ENCODE data around the gene TLR3. TPM values are rescaled to one million over a fixed set of nuclear protein-coding genes. Genes with fewer than 3 reads are reported as not detected.
A peak's percentile ranks its signal among the peaks of the same experiment; 100 is the strongest.
"Not testable (repeated sequence)": the region's sequence is repeated elsewhere in the genome, so short reads cannot be mapped to it uniquely, and the experiment has no call there.

The TLR3 gene
- polyA plus RNA-seq (2013, experiment 1 of 2; ENCODE audit: insufficient read length), result 1.6 TPM
- polyA plus RNA-seq (2013, experiment 2 of 2; ENCODE audit: insufficient read length), result 1.7 TPM

DNA sequence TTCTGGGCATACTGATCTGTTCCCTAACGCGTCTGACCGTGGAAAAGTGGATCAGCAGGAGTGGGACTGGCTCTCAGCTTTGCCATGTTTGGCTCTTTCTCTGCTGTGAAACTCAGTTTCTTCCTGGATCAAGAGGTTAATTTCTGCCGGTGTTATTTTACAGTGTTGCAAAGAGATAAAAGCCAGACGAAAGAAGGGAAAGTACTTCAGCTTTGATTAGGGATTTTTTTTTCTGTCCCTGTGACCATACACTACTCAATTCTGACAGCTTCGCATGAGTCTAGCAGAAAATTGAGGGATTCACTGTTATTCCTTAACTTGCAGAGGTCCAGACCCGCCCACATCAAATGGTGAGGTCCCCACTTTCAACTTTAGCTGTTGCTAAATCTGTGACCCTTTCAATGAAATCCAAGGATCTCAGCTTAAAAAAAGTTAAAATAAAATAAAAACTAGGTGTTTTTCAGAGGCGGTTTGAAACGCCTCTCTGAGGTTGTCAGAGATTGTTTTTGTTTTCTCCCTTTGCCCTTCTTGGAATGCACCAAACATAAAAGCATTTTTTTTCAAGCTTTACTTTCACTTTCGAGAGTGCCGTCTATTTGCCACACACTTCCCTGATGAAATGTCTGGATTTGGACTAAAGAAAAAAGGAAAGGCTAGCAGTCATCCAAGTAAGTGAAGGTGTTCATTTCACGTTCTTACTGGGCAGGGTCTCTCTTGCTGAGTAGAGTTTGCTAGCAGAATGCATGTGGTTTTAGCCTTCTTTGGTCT, at the start of gene TLR3:
Gene TLR3 (plus strand): TSS at position 576 of the 768 bp plus-strand sequence. CDS start 7,464 bp downstream, outside the sequence.
- DNase-seq, result peak; percentile 36

DNA sequence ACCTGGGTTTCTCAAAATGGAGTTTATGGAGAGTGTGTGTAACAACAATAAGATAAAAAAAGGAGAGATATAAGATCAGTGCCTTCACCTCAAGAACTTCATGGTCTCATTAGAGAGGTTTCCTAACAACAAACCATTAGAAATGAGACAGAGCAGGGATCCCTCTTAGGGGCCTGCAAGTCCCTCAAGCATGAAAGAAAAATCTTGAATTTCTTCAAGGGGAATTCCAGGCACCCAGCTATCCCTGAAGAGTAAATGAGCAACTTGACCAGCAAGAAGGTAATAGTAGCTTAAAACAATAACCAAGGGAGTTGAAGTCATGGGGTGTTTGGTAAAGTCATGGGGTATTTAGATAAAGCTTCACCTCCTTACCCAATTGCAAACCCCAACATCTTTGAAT, 49.7 kb upstream of the TLR3 start:
- DNase-seq, result no peak

DNA sequence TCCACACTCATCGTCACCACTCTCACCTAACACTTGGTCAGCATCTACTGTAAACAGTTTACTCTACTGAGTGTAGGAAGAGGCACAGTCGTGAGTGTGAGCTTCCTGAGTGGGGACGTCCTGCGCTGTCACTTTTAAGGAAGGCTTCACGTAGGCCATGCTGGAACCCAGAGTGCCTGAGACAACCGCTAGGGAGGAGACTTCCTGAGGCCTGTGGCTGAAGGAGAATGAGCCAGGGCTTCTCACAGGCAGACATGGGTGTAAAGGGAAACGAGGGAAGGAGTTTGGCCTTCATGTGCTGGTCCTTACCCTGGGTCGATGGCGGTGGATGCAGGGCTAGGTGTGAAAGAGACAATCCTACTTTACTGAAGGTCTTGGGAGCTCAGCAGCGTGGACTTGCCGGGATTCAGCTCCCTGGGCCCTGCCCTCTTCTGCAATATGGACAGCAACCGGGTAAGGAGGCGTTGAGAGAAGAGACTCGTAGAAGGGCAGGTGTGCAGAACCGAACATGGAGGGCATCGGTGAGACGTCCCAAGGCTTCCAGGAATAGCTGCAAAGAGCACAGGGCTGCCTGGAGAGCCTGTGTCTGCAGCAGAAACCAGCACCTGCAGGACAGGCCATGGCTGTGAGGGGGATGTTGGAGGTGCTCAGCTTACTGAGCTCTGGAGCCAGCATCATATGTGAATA, 48.7 kb upstream of the TLR3 start:
- no peak for DNase-seq

DNA sequence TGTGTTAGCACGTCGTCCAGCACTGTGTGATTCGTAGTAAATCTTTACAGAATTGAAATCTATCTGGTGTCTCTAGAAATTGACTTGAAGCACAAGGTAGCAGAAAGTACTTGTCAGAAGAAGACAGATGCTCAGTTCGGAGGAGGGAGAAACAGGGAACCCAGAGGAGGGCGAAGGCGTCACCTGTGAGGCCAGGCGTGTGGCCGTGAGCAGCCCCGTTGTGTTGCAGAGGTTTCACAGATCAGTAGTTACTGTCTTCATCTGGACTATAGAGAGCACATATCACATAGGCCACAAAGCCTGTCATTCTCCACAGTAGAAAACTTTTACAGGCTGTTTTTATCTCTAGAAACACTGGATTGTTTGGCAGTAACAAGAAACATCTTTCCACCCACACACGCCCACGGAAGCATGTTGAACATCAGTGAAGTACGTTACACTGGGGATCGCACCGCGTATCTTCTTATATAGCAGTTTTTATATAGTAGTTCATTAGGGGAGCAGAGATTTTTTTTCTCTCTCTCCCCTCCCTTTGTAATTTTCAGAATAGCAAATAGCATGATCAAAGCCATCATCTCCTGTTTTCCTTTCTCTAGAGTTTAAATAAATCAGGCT, 48.1 kb upstream of the TLR3 start:
- no peak for DNase-seq

DNA sequence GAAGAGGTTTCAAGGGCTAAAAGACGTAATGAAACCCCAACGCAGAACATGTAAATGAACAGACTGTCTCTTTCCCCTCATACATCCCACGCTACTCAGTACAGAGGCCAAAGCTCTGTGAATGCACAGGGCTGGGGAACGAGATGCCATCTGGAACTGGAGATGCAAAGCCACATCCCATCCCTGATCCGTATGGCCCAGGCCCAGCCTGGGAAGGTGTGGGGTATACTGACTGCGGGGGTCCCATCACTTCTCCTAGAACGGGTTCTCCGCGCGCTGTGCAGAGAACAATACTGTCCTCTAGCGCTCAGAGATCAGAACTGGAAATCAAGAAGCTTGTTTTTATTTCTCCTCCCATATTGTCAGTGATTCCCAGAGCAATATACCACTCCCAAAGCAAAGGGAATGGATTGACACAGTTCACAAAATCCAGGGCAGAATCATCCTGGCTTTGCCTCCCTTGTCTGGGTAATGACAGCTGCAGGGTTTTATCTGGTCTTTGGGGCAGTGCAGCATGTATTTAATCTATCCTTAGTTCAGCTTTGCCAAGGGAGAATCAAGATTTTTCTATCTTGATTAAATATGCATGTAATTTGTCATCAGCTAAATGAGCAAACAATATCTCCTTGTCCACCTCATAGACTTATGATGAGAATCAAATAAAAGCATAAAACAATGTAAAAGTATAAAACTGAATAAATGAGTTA, 47.3 kb upstream of the TLR3 start:
- peak; percentile 58 for DNase-seq

DNA sequence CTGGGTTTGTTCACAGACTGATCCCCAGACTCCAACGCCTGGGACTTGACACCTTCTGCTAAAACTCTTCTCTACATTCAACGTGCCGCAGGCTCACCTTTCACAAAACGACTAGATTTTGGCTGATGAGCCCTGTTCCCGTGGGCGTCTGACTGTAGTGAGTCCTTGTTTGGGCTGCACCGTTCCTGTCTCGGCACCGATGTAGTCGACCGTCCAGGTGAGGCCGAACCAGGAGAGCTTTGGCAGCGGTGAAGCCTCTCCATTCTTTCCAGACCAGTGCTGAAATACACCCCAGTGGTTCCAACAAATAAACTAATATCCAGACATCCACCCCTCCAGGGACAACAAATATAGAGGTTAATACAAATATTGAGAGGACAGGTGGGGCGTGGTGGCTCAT, 45.0 kb upstream of the TLR3 start:
- no peak for DNase-seq

DNA sequence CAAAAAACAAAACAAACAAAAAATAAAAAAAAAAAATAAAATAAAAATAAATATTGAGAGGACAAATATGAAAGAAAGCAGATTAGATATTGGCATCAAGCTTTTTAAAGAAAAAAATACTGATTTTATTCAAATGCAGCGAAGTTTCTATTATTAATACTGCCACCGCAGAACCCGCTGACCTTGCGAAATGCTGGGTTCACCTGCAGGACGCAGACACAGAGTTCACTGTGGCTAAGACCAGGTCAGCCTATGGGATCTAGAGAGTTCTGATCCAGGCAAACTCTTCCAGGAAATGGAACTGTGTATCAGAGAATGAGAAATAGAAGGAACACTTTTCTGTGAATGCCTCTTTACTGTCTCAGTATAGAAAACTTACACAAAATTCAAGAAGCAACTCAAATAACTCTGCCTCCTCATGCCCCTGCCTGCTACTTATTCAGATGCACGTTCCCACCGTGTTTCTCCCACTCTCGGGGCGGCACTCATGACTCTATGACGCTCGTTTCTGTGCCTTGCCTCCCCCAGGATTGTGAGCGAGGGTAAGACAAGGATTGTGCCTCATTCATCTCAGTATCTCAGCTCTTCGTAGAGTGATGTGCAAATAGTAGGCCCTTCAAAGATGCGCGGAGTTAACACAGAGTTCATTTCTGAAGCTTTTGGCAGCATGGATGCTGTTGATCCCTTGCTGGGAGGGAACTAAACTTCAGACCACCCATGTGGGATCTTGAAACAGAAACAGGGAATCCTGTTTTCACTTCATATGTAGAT, 44.1 kb upstream of the TLR3 start:
- no peak for DNase-seq

DNA sequence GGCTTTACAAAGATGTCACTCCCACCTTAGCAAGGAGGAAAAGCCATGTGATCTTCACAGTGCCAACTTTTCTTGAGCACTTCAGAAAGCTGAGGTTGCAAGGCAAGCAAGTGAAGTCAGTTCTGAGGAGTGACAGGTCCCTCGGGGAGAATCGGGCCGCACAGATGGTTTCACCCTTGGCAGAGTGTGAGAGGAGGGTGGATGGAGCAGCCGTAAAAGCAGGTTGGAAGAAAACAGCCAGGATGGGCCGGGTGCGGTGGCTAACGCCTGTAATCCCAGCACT, 43.6 kb upstream of the TLR3 start:
- no peak for DNase-seq

DNA sequence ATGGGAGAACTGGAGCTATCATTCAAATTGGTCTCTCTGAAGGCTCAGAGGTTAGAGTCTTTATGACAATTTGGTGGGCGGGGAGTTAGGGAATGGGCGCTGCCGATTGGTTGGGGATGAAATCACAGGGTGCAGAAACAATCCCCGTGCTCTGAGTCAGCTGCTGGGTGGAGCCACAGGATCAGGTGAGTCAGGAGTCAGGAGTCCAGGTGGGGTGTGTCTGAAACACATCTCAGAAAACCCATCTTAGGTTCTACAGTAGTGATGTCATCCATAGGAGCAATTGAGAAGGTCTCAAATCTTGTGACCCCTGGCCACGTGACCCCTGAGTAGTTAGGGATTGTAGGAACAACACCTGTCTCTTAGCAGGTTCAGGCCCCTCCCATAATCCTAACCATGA, 41.6 kb upstream of the TLR3 start:
- DNase-seq, result no peak

GRCh38 chr4:186029571-186030398, 39.2 kb upstream of the TLR3 start:
- peak; percentile 88 for DNase-seq

DNA sequence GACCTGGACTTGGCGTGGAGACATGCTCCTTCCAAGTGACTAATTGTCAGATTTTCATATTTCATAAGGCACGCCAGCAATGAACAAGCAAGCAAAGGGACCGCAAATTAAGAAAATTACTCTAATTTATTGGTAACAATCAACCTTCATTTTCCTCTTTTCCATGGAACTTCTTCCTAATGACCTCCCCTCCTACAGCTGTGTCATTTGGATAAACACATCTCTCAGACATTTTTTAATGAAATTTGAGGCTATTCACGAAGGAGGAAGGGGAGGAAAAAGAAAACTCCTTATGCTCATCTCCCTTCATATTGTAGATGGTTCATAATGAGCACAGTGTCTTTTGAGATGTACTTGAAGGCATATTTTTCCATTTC, 38.6 kb upstream of the TLR3 start:
- no peak for DNase-seq

- DNase-seq, result no peak
Observed at GRCh38 chr4:186030795-186031194, 38.2 kb upstream of the TLR3 start.

DNA sequence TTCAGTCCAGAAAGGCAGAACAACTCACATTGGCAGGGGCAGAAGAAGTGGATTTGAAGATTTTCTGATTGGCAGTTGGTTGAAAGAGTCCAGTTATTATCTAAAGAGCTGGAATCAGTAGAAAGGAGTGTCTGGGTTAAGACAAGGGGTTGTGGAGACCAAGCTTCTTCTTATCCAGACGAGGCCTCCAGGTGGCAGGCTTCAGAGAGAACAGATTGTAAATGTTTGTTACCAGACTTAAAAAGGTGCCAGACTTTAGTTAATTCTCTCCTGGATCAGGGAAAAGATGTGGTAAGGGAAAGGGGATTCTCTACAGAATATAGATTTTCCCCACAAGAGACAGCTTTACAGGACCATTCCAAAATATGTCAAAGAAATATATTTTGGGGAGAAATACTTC, 36.7 kb upstream of the TLR3 start:
- no peak for DNase-seq

DNA sequence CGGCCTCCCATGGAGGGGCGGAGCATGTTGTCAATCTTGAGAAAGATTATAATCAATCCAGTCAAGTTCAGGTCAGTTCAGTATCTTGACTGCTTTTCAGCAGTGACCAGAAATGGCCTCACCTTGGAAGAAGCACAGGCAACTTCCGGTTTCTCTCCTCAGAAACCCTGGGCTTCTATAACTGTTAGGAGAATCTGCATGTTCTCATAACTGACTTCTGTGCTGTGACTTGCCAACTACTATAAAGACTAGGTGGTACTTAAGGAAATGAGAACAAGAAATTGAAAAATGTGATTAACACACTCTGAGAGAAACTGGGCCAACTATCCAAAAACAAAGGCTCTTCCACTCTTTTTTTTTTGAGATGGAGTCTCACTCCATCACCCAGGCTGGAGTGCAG, 35.9 kb upstream of the TLR3 start:
- DNase-seq, result no peak

GRCh38 chr4:186034613-186035012, 34.3 kb upstream of the TLR3 start:
- DNase-seq, result not testable (repeated sequence)

- DNase-seq, result no peak
Observed at GRCh38 chr4:186036976-186037581, 31.9 kb upstream of the TLR3 start.

DNA sequence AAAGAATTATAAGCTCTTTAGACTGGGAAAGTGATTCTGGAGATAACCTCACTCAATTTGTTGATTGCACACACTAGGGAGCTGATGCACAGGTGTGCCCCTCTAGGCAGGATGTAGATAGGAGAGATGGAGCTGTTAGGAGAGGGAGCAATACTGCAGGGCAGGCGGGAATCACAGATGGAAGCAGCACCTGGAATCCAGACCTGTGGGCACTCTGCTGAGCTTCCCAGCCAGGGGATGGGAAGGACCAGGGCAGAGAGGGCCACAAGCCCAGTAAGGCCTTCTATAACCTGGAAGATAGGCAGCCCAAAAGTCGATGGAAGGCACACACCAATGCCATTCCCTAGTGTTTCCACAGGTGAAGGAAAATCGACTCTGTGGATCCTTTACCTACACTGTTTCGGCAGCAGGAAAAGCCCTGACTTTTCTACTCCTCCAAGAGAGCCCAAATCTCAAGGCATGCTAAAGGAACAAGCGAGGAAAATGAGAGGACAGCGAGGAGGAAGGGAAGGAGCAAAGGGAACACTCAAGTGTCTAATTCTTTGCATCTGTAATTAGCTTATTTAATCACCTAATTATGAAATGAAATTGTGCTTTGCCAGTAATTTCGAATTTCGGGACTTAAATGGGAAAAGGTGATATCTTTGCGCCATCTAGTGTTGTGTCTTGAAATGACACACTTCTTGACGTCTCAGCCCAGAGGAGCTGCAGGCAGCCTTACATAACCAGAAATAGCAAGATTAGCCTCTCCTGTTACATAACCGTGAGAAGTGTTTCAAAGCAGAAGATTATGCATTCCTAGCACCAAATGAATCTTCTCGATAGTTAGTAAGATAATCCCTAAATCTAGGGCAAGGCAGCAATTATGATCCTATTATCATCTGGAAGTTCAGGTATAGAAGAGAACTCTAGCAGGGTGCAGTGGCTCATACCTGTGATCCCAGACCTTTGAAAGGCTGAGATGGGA, 31.0 kb upstream of the TLR3 start:
- peak; percentile 68 for DNase-seq

DNA sequence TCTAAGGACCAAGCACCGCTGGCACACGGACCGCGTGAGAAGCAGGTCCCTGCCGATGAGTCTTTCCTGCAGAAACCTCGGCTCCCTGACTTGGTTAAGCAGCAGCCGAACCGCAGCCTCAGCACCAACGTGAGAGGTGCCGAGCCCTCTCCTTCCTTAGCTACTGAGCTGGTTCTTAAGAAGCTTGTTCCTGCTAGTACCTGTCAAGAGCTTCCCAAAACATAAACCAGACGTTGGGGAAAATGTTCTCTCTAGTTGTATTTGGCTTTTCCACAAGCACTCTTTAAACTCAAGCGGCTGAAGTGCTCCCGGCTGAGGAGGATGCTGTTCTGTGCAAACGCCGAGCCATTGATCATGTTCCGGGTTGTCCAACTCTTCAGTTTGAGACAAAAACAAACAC, 29.3 kb upstream of the TLR3 start:
- DNase-seq, result no peak

GRCh38 chr4:186040316-186040715, 28.6 kb upstream of the TLR3 start:
- DNase-seq, result no peak

DNA sequence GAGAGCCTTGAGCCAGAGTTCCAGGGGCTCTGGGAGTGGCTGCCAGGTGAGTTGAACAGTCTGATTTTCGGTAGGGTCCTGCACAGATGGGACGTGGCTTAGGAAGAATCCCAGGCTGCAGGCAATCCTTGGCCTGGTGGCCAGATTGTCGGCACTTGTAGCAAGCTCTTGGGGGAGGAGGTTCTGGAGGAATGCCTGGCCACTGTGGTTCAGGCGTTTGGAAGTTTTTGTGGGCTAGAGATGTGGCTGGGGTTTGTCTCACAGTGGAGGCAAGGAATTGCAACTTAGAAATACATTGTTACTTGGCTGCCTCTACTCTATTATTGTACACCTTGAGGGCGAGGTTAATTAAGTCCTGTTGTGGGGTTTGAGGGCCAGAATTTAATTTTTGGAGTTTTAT, 21.5 kb upstream of the TLR3 start:
- not testable (repeated sequence) for DNase-seq
